HEK293T (cell line): Measurements from ENCODE around the gene MLXIP.

ENCODE experiments used
- BHLHE40 ChIP-seq: fragments of 450-650 bp; IDR thresholded peaks from 2 replicates; pipeline ENCODE4 v1.6.1; 2016; ENCODE audit warnings: mild to moderate bottlenecking, moderate library complexity, borderline replicate concordance
- CTBP1 ChIP-seq: fragments of 450-650 bp; IDR thresholded peaks from 2 replicates; pipeline ENCODE4 v1.6.1; 2016; ENCODE audit warnings: borderline replicate concordance
- ELF4 ChIP-seq: fragments of 450-650 bp; IDR thresholded peaks from 2 replicates; pipeline ENCODE4 v1.6.1; 2017; ENCODE audit warnings: antibody characterized with exemption
- FOXA1 ChIP-seq: fragments of 450-650 bp; IDR thresholded peaks from 2 replicates; pipeline ENCODE4 v1.6.1; 2016; ENCODE audit warnings: mild to moderate bottlenecking
- FOXK2 ChIP-seq: fragments of 450-650 bp; IDR thresholded peaks from 2 replicates; pipeline ENCODE4 v1.6.1; 2016; ENCODE audit warnings: mild to moderate bottlenecking
- HDGF ChIP-seq: fragments of 450-650 bp; IDR thresholded peaks from 2 replicates; pipeline ENCODE4 v1.6.1; 2017; ENCODE audit warnings: antibody characterized with exemption, borderline replicate concordance
- PKNOX1 ChIP-seq: fragments of 450-650 bp; IDR thresholded peaks from 2 replicates; pipeline ENCODE4 v1.6.1; 2016
- SP1 ChIP-seq: fragments of 450-650 bp; IDR thresholded peaks from 2 replicates; pipeline ENCODE4 v1.6.1; 2017

- TF ChIP-seq SP1 (no peak), FOXK2 (no peak), PKNOX1 (no peak), ELF4 (no peak), FOXA1 (no peak), CTBP1 (no peak), BHLHE40 (no peak), HDGF (no peak)
Measured at GRCh38 chr12:122036153-122036552, 42.4 kb upstream of the MLXIP start.
